A549 treated with ZK216348 at 1 μM for 4 hours (cell line): ENCODE results near the gene MFSD11. TPM values are rescaled to one million over a fixed set of nuclear protein-coding genes. Genes with fewer than 3 reads are reported as not detected.

Source experiments
- total RNA-seq: library from RNA; stranded (reverse); fragments of 200-300 nt; extraction: Qiagen RNA extraction; gene quantifications from 5 replicates; pipeline ENCODE4 v1.2.3, GENCODE V29; 2022; ENCODE audit warnings: low read depth

Gene MFSD11
- total RNA-seq, result 19.9 to 21.8 TPM (median 21.0 TPM) in 5 replicates

DNA sequence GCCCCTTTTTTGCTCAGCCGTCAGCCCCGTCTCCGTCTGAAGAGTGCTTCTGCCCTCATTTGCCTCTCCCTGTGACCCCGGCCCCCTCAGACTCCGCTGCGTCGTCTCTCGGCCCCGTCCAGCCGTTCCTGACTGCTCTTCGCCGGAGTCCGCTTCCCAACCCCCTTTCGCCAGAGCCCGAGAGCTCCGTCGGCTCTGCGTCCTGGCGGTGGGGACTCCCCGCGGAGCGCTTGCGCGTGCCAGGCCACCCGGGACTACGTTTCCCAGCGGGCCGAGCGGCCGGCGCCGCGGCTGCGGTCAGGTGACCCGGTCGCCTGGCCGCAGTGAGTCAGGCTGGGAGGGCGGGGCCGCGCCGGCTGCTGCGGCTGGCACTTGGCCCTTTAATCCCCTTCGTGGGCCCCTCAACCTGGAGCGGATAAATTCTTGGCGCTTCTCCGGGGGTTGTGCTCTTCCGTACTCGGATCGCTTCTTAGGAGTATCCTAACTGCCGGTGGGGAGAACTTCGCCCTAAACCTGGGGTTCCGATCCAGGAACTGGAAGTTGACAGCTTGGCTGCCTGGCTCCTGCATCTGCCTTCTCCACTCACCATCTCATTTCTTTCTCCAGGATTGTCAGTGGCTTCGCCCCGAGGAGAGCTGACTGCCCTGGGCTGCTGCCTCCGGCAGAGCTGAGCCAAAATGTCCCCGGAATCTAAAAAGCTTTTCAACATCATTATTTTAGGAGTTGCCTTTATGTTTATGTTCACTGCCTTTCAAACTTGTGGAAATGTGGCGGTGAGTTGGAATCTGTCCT lies at the start of gene MFSD11:
Gene MFSD11 (plus strand): TSS at position 444 of the 792 bp plus-strand sequence. CDS start 234 bp downstream, at position 678.

DNA sequence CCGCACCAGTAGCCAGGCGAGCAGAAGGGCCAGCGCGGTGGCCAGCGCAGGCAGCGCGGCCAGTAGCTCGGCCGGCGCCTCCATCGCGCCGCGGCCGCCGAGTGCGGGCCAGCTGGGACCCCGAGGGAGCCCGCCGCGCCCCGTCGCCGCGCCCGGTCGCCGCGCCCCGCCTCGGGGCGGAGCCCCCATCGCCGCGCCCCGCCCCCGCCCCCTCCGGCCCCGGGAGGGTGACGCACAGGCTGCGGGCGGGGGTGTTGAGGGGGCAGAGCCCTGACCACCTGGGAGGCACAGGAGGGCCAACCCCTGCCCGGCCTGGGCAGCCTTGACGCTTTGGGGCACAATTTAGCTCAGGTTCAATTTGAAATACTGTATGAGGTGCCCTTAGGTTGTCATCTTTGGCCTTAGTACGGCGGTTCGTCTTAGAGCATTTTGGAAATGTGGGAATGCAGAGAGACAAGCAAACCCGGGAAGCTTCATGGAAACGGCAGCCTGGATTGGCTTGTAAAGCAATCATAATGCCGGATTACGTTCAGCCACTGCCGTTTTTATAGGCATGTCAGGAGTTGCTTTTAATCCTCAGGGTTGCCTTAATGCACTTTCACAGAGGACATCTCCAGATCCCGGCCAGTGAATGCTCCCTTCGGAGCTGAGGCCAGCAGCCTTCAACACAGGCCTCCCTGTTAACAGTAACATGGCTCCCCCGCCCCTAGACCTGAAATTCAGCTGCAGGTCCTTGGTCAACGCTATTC lies 26.9 kb upstream of the MFSD11 start, which contains the start of gene MXRA7:
Gene MXRA7 (minus strand): TSS at position 103 of the 749 bp plus-strand sequence. CDS start 19 bp downstream, at position 84.

DNA sequence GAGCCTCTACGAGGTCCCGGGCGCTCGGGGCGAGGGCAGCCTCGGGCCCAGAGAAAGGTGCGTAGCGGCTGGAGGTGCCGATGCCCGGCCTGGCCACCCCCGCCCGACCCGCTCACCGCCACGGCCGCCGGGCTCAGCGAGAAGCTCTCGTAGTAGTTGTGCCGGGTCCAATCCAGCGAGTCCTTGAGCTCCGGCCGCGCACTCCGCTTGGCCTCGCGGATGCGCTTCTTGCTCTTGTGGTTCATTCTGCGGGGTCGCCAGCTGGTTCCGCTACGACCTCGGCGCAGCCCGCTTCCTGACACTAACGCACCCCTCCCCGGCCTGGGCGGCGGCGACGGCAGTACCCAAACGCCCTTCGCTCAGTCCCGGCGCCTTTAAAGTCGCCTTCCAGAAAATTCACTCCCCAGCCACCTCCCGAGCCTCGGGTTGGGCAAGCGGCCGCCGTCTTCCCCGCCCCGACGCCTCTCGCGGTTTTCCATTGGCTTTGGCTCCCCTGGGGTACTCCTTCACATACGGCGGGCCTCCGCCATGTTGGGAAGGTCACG lies 11.6 kb upstream of the MFSD11 start, which contains the start of gene JMJD6:
Gene JMJD6 (minus strand): TSS at position 376 of the 545 bp plus-strand sequence. CDS start 131 bp downstream, at position 245.

DNA sequence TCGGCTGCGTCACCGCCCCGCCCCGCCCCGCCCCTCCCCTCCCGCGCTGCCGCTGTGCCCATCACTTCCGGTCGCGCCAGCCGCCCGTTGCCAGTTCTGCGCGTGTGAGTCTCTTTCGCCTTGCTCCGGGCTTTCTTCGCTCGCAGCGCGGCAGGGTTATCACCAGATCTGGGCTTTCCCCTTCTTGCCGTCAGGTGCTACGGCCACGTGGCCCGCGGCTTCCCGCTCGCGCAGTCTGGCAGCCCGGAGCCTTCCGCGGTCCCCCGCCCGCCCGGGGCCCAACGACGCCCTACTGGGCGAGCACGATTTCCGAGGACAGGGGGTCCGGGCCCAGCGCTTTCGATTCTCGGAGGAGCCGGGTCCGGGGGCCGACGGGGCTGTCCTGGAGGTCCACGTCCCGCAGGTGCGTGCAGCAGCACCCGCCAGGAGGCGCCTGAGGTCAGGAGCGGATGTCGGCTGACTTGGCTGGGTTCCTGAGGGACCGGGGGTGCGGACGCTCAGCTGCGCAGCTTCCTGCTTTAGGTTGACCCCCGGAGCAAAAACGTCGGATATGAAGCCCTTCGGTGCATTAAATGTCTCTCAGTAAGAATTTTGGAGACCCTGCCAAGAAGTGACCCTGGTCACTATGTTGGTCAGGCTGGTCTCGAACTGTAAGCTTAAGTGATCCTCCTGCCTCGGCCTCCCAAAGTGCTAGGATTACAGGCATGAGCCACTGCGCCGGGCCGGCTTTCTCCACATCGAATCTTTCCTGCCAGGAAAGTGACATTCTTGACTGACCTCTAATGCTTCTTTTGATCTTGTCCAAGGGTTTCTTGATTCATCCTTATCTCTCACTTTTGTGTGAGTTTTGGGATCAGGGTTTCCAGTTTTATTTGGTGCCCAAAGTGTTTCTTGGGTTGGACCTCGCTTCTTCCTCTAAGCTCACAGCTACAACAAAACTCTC lies 10.9 kb upstream of the MFSD11 start, which contains the start of gene METTL23:
Gene METTL23 (plus strand): TSS at position 64 of the 943 bp plus-strand sequence. CDS start 2,872 bp downstream, outside the sequence.

DNA sequence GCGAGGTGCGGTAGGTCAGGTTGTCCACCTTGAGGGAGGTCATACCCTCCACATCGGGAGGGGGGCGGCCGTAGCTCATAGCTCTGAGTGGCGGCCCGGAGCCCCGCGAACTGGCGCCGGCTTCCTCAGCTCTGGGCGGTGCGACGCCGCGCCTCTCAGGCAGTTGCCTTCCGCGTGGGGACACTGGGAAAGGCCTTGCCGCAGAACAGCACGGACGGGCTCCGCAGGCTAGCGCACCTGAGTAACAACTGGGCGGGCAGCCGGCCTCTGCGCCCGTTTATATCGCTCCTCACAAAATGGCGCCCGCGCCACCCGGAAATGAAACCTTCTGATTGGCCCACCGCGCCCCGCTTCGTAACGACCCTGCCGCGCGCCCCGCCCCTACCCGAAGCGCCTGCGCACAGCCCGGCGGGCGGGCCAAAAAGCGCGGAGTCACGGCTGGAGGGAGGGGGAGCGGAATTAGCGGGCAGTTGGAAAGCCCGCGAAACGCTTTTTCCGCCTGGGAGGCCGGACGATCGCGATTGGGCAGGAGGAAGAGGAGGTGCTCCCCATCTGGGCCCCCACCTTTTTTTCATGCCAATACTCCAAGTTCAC lies 740 bp upstream of the MFSD11 start, which contains the start of gene SRSF2:
Gene SRSF2 (minus strand): TSS at position 250 of the 594 bp plus-strand sequence. CDS start 171 bp downstream, at position 79.

Other genes starting within 250 kb of the MFSD11 start
- 38.4 to 72.8 TPM (median 67.5 TPM) in 5 replicates for gene RHBDF2, start 236.7 kb upstream of the MFSD11 start, total RNA-seq
- 0.81 to 1.4 TPM (median 1.1 TPM) in 5 replicates for gene CYGB, start 200.4 kb upstream of the MFSD11 start, total RNA-seq
- gene PRCD, start 198.1 kb upstream of the MFSD11 start, total RNA-seq, result not detected in 5 replicates
- 0.21 to 0.98 TPM (median 0.60 TPM) in 5 replicates for gene ST6GALNAC2, start 152.3 kb upstream of the MFSD11 start, total RNA-seq
- 0.27 to 0.60 TPM in 2 of 5 replicates, not detected in the others for gene ST6GALNAC1, start 94.4 kb upstream of the MFSD11 start, total RNA-seq
- gene MXRA7, start 27.2 kb upstream of the MFSD11 start, total RNA-seq, result 55.2 to 98.1 TPM (median 62.8 TPM) in 5 replicates
- 77.4 to 84.0 TPM (median 81.2 TPM) in 5 replicates for gene JMJD6, start 11.5 kb upstream of the MFSD11 start, total RNA-seq
- gene METTL23, start 11.3 kb upstream of the MFSD11 start, total RNA-seq, result 55.9 to 69.1 TPM (median 60.4 TPM) in 5 replicates
- gene SRSF2, start 788 bp upstream of the MFSD11 start, total RNA-seq, result 368 to 476 TPM (median 454 TPM) in 5 replicates
- 13.1 to 25.1 TPM (median 22.7 TPM) in 5 replicates for gene MGAT5B, start 130.3 kb downstream of the MFSD11 start, total RNA-seq